Activated CD4-positive, alpha-beta T cell treated with anti-CD3 and anti-CD28 coated beads for 1 hour (primary cell): ENCODE measurements around the gene ATP2C2.
"Not testable (repeated sequence)": the region's sequence is repeated elsewhere in the genome, so short reads cannot be mapped to it uniquely, and the experiment has no call there.

ENCODE experiments used
- DNase-seq: peaks from one replicate; pipeline ENCODE4 v3.0.0-alpha.2; 2020

The ATP2C2 gene

GRCh38 chr16:84368308-84368996 lies at the start of gene ATP2C2:
Gene ATP2C2 (plus strand): TSS chr16:84368538. CDS start chr16:84368616, 78 bp downstream.
- DNase-seq: no peak

- no peak for DNase-seq
Measured at GRCh38 chr16:84319146-84319760, 49.1 kb upstream of the ATP2C2 start.

- no peak for DNase-seq
Measured at GRCh38 chr16:84320511-84320910, 47.8 kb upstream of the ATP2C2 start.

GRCh38 chr16:84321932-84322331 lies 46.4 kb upstream of the ATP2C2 start:
- no peak for DNase-seq

GRCh38 chr16:84322749-84323148 lies 45.6 kb upstream of the ATP2C2 start:
- no peak for DNase-seq

- DNase-seq: no peak
Measured at GRCh38 chr16:84323606-84324005, 44.7 kb upstream of the ATP2C2 start.

- DNase-seq: no peak
Measured at GRCh38 chr16:84324434-84325262, 43.7 kb upstream of the ATP2C2 start.

- no peak for DNase-seq
Measured at GRCh38 chr16:84326545-84326944, 41.8 kb upstream of the ATP2C2 start.

GRCh38 chr16:84327926-84328505 lies 40.3 kb upstream of the ATP2C2 start:
- DNase-seq: no peak

- DNase-seq: no peak
Measured at GRCh38 chr16:84329016-84329415, 39.3 kb upstream of the ATP2C2 start.

- DNase-seq: no peak
Measured at GRCh38 chr16:84329843-84330684, 38.3 kb upstream of the ATP2C2 start.

GRCh38 chr16:84330685-84331050 lies 37.7 kb upstream of the ATP2C2 start:
- DNase-seq: no peak

GRCh38 chr16:84331998-84332780 lies 36.1 kb upstream of the ATP2C2 start:
- no peak for DNase-seq

GRCh38 chr16:84332975-84333684 lies 35.2 kb upstream of the ATP2C2 start:
- no peak for DNase-seq

GRCh38 chr16:84334058-84334457 lies 34.3 kb upstream of the ATP2C2 start:
- DNase-seq: no peak

- DNase-seq: no peak
Measured at GRCh38 chr16:84334482-84334881, 33.9 kb upstream of the ATP2C2 start.

GRCh38 chr16:84337236-84337635 lies 31.1 kb upstream of the ATP2C2 start:
- DNase-seq: not testable (repeated sequence)

GRCh38 chr16:84339311-84339710 lies 29.0 kb upstream of the ATP2C2 start:
- no peak for DNase-seq

- DNase-seq: no peak
Measured at GRCh38 chr16:84339766-84340165, 28.6 kb upstream of the ATP2C2 start.

GRCh38 chr16:84340325-84341040 lies 27.9 kb upstream of the ATP2C2 start:
- DNase-seq: no peak
